Right ventricle myocardium superior (tissue), 1 donor: Measurements from ENCODE around the gene LRMDA. TPM values are rescaled to one million over a fixed set of nuclear protein-coding genes. Genes with fewer than 3 reads are reported as not detected.
"Not testable (repeated sequence)": the region's sequence is repeated elsewhere in the genome, so short reads cannot be mapped to it uniquely, and the experiment has no call there.

ENCODE experiments used
- ATAC-seq: fragments of 200-7000 bp; cut with Tn5 transposase; one replicate; pipeline ENCODE4 v1.9.1; 2020; ENCODE audit warnings: mild to moderate bottlenecking; ENCODE audit not compliant: poor library complexity
- DNase-seq: peaks from one replicate; pipeline ENCODE4 v3.0.0-alpha.2; 2020
- intact Hi-C: fragments of 100-400 bp; cut with DNase I; formaldehyde crosslinking; loops from one replicate; pipeline ENCODE4 v1.11.2; 2022
- total RNA-seq: library from RNA; stranded (reverse); fragmentation: NEBNext Ultra II Directional; extraction: Animal tissue kit (Norgen Biotek cat#: 25700); gene quantifications from one replicate; pipeline ENCODE4 v1.2.1, GENCODE V29; 2021
- donor health status: DM: no; HTN: yes; CAD: no; lungs with severe emphysema.

The LRMDA gene
- total RNA-seq, 1 donor from 2014 or later, result 26.3 TPM

- DNase-seq (no peak), ATAC-seq (peak; percentile 46)
- intact Hi-C loops, result no loop called here
These were observed 174.9 kb downstream of the LRMDA start for GRCh38 chr10:75606203-75606779.

- intact Hi-C loops, result no loop called here
- DNase-seq (no peak), ATAC-seq (peak; percentile 58)
These were observed 176.2 kb downstream of the LRMDA start for GRCh38 chr10:75607576-75607975.

- no peak for DNase-seq
- ATAC-seq, result no peak
- intact Hi-C loops, result no loop called here
These were observed 178.8 kb downstream of the LRMDA start for GRCh38 chr10:75610183-75610582.

- DNase-seq (no peak), ATAC-seq (peak; percentile 9)
- intact Hi-C loops, result no loop called here
These were observed 180.0 kb downstream of the LRMDA start for GRCh38 chr10:75611172-75611992.

- intact Hi-C loops, result no loop called here
- DNase-seq, result no peak
- no peak for ATAC-seq
These were observed 180.6 kb downstream of the LRMDA start for GRCh38 chr10:75611993-75612372.

GRCh38 chr10:75612904-75613684 lies 181.7 kb downstream of the LRMDA start:
- intact Hi-C loops, result no loop called here
- no peak for DNase-seq

GRCh38 chr10:75613685-75614504 lies 182.5 kb downstream of the LRMDA start:
- ATAC-seq, result no peak
- intact Hi-C loops, result no loop called here
- DNase-seq, result no peak

More at GRCh38 chr10:75612904-75613684, 181.7 kb downstream of the LRMDA start:
- ATAC-seq, result peak; percentile 75

GRCh38 chr10:75616076-75616475 lies 184.7 kb downstream of the LRMDA start:
- intact Hi-C loops, result no loop called here
- DNase-seq (no peak), ATAC-seq (no peak)

GRCh38 chr10:75616874-75617478 lies 185.6 kb downstream of the LRMDA start:
- intact Hi-C loops, result no loop called here

GRCh38 chr10:75617485-75618155 lies 186.2 kb downstream of the LRMDA start:
- DNase-seq (no peak), ATAC-seq (peak; percentile 85)
- intact Hi-C loops, result no loop called here

More at GRCh38 chr10:75616874-75617478, 185.6 kb downstream of the LRMDA start:
- ATAC-seq (no peak), DNase-seq (no peak)

GRCh38 chr10:75619635-75620034 lies 188.2 kb downstream of the LRMDA start:
- ATAC-seq (no peak), DNase-seq (no peak)
- intact Hi-C loops, result no loop called here

GRCh38 chr10:75620356-75620755 lies 188.9 kb downstream of the LRMDA start:
- intact Hi-C loops, result no loop called here
- DNase-seq (no peak), ATAC-seq (no peak)

- intact Hi-C loops, ATAC-seq, DNase-seq: not testable (repeated sequence)
These were observed 189.6 kb downstream of the LRMDA start for GRCh38 chr10:75621003-75621402.

- DNase-seq (no peak), ATAC-seq (no peak)
- intact Hi-C loops, result no loop called here
These were observed 191.1 kb downstream of the LRMDA start for GRCh38 chr10:75622503-75622902.

GRCh38 chr10:75623310-75624093 lies 192.1 kb downstream of the LRMDA start:
- intact Hi-C loops, result no loop called here
- no peak for DNase-seq
- ATAC-seq, result no peak

GRCh38 chr10:75624638-75625037 lies 193.2 kb downstream of the LRMDA start:
- DNase-seq (no peak), ATAC-seq (no peak)
- intact Hi-C loops, result no loop called here

GRCh38 chr10:75630746-75631145 lies 199.3 kb downstream of the LRMDA start:
- ATAC-seq, result no peak
- intact Hi-C loops, result no loop called here
- DNase-seq, result no peak
